Endothelial cell (in vitro differentiated cells): ENCODE measurements around the gene TDP1. TPM values are rescaled to one million over a fixed set of nuclear protein-coding genes. Genes with fewer than 3 reads are reported as not detected.

Experiments
- DNase-seq: peaks from one replicate; pipeline ENCODE4 v3.0.0; 2021; ENCODE audit warnings: low spot score
- H3K27ac Mint-ChIP-seq: one replicate; pipeline ENCODE4 v1.8.0; 2021; ENCODE audit warnings: mixed read lengths, inconsistent platforms; ENCODE audit not compliant: unreplicated experiment
- H3K27me3 Mint-ChIP-seq: one replicate; pipeline ENCODE4 v1.8.0; 2021; ENCODE audit warnings: mild to moderate bottlenecking, moderate library complexity, mixed read lengths, inconsistent platforms; ENCODE audit not compliant: unreplicated experiment
- H3K36me3 Mint-ChIP-seq: one replicate; pipeline ENCODE4 v1.8.0; 2021; ENCODE audit warnings: mild to moderate bottlenecking, low read depth, mixed read lengths, inconsistent platforms; ENCODE audit not compliant: unreplicated experiment
- H3K4me1 Mint-ChIP-seq: one replicate; pipeline ENCODE4 v1.8.0; 2021; ENCODE audit warnings: mild to moderate bottlenecking, mixed read lengths, inconsistent platforms; ENCODE audit not compliant: unreplicated experiment
- H3K4me3 Mint-ChIP-seq: one replicate; pipeline ENCODE4 v1.8.0; 2021; ENCODE audit warnings: mild to moderate bottlenecking, mixed read lengths, inconsistent platforms; ENCODE audit not compliant: unreplicated experiment
- H3K9me3 Mint-ChIP-seq: one replicate; pipeline ENCODE4 v1.8.0; 2021; ENCODE audit warnings: mixed read lengths, inconsistent platforms; ENCODE audit not compliant: unreplicated experiment
- total RNA-seq: library from RNA; stranded (reverse); fragmentation: NEBNext Ultra II Directional; extraction: Animal tissue kit (Norgen Biotek cat#: 25700); gene quantifications from one replicate; pipeline ENCODE4 v1.2.1, GENCODE V29; 2021; ENCODE audit not compliant: unreplicated experiment
- TF ChIP-seq, protein P1 (sequence below): fragments of 200-600 bp; sonication (generic); IDR thresholded peaks from one replicate; pipeline ENCODE4 v1.5.0; 2021; ENCODE audit warnings: antibody characterized with exemption; ENCODE audit not compliant: unreplicated experiment

The TDP1 gene
- total RNA-seq, 1 donor from 2014 or later, result 34.9 TPM

DNA sequence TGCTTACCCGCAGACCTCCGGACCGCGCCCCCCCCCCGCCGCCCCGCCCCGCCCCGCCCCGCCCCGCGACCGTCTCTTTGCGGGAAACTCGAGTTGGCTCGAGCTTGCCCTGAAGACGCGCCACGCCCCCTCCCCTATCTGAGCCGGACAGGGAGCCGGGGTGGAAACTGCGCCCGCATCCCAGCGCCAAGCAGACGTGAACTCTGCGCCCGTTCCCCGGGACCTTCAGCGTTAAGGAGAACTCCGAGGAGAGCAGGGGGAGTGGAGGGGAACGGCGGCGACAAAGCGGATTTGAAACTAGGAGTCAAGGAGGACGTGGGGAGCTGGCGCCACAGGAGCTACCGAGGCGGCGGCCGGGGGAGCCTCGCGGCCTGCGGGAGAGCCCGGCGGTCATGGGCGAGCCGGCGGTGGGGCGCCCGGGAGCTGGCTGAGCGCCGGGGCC, 106.0 kb downstream of the TDP1 start, which contains the start of gene KCNK13:
KCNK13 (plus strand) TSS at position 310 of the 442 bp plus-strand sequence. CDS start 212 bp downstream, outside the sequence.
- TF ChIP-seq, protein P1, sequence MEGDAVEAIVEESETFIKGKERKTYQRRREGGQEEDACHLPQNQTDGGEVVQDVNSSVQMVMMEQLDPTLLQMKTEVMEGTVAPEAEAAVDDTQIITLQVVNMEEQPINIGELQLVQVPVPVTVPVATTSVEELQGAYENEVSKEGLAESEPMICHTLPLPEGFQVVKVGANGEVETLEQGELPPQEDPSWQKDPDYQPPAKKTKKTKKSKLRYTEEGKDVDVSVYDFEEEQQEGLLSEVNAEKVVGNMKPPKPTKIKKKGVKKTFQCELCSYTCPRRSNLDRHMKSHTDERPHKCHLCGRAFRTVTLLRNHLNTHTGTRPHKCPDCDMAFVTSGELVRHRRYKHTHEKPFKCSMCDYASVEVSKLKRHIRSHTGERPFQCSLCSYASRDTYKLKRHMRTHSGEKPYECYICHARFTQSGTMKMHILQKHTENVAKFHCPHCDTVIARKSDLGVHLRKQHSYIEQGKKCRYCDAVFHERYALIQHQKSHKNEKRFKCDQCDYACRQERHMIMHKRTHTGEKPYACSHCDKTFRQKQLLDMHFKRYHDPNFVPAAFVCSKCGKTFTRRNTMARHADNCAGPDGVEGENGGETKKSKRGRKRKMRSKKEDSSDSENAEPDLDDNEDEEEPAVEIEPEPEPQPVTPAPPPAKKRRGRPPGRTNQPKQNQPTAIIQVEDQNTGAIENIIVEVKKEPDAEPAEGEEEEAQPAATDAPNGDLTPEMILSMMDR, result no peak
- no peaks in the 10 kb centered on the region for H3K9me3 Mint-ChIP-seq
- peaks cover 23% of the 10 kb centered on the region for H3K27me3 Mint-ChIP-seq
- H3K27ac Mint-ChIP-seq, result no peak within 1 kb of the TSS
- peaks cover 12% of the 10 kb centered on the region for H3K36me3 Mint-ChIP-seq
- DNase-seq, result peak; percentile 12
- H3K4me3 Mint-ChIP-seq, result peak within 1 kb of the TSS; percentile 82
- H3K4me1 Mint-ChIP-seq, result peaks cover 9% of the 10 kb centered on the region

DNA sequence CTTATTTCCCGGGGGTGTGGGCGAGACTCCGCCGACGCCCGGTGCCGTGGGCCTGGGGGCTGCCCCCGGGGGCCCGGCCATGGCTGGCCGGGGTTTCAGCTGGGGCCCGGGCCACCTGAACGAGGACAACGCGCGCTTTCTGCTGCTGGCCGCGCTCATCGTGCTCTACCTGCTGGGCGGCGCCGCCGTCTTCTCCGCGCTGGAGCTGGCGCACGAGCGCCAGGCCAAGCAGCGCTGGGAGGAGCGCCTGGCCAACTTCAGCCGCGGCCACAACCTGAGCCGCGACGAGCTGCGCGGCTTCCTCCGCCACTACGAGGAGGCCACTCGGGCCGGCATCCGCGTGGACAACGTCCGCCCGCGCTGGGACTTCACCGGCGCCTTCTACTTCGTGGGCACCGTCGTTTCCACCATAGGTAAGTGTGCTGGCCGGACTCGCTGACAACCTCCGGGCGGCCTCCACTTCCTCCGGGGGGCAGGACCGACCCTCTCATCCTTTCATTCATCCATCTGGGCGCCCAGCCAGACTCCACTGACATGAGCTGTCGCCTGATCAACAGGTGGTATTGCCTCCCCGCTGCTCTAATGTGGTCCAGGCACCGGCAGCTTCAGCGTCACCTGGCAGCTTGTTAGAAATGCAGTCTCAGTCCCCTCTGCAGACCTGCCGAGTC, 106.5 kb downstream of the TDP1 start:
- TF ChIP-seq, protein P1, result no peak
- DNase-seq, result peak; percentile 7
- Mint-ChIP-seq H3K9me3 (no peaks in the 10 kb centered on the region), H3K27ac (no peak overlapping the region), H3K4me3 (peak overlapping the region; percentile 37), H3K4me1 (peaks cover 9% of the 10 kb centered on the region), H3K36me3 (peaks cover 12% of the 10 kb centered on the region), H3K27me3 (peaks cover 23% of the 10 kb centered on the region)

DNA sequence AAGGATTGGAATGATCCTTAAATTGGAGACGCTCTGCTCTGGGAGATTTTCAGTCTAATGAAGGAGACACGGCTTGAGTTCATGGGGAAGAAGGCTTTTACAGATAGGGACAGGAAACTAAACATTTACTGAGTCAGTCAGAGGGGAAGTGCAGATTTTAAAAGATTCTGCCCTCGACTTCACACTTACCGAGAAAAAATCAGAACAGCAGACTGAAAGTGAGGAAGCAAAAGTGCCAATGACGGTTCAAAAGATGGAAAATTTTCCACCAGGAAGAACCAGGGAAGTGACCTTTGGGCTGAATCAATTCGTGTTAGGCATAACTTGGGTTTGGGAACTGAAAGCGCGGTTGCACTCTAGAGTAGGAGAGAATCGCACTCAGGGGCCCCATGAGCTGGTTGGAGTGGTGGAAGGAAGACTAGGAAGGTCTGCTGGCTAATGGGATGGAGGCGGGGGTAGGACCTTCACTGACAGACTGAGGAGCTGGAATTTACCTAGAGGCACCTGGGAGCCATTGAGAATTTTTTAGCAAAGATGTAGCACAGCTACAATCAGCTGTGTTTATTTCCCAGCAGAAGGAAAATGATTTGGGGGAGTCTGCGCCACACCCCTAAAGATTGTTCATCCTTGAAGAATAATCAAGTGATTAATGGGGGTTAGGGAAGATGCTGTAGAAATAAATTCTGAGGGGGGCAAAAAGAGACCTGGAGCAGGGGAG, 107.3 kb downstream of the TDP1 start:
- no peak overlapping the region for H3K27ac Mint-ChIP-seq
- no peak for DNase-seq
- H3K4me1 Mint-ChIP-seq, result peaks cover 9% of the 10 kb centered on the region
- peaks cover 12% of the 10 kb centered on the region for H3K36me3 Mint-ChIP-seq
- peak overlapping the region; percentile 37 for H3K4me3 Mint-ChIP-seq
- H3K27me3 Mint-ChIP-seq, result peaks cover 23% of the 10 kb centered on the region
- TF ChIP-seq, protein P1, result no peak
- no peaks in the 10 kb centered on the region for H3K9me3 Mint-ChIP-seq

DNA sequence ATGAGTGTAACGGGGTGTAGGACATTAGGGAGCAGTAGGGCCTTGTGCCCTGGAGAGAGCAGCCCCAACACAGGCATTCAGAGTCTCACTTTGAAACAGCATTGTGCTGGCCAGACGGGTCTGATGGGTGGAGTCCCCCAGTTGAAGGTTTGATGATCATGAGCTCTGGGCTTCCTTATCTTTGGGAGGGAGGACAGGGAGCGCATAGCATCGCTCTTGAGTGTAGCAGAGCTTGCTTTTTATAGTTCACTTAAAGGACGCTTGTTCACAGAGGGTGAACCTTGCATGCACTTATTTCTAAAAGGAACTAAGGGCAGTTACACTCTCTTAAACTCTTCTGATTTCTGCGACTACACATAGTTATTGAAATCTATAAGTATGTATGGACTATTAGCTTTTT, 116.6 kb downstream of the TDP1 start:
- TF ChIP-seq, protein P1, result no peak
- Mint-ChIP-seq H3K27ac (no peak overlapping the region), H3K9me3 (no peaks in the 10 kb centered on the region)

DNA sequence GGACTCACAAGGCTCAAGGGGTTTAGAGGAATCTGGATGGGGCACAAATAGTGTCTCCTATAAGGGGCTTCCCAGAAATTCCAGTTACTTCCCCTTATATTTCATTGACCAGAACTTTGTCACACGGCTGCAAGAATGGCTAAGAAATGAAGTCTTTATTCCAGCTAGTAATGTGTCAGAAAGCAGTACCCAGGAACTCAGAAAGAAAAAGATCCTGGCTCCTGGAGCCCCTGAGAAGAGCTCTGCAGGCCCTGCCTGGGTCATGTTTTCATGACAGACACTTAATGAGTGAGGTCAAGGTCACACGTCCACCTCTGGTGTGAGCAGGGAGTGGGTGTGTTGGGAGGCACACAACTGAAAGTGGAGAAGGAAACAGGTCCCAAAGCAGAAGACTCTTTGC, 123.8 kb downstream of the TDP1 start:
- Mint-ChIP-seq H3K9me3 (no peaks in the 10 kb centered on the region), H3K27me3 (no peaks in the 10 kb centered on the region), H3K27ac (no peak overlapping the region), H3K4me1 (no peaks in the 10 kb centered on the region), H3K4me3 (no peak overlapping the region), H3K36me3 (no peaks in the 10 kb centered on the region)
- DNase-seq, result no peak
- TF ChIP-seq, protein P1, result no peak

More for the DNA sequence above, 116.6 kb downstream of the TDP1 start:
- H3K4me1 Mint-ChIP-seq, result no peaks in the 10 kb centered on the region
- no peaks in the 10 kb centered on the region for H3K36me3 Mint-ChIP-seq
- DNase-seq, result no peak
- H3K4me3 Mint-ChIP-seq, result no peak overlapping the region
- H3K27me3 Mint-ChIP-seq, result peaks cover 2% of the 10 kb centered on the region
